H54 (cell line): Measurements from ENCODE around the gene UNC13A.

ENCODE experiments used
- DNase-seq: peaks from one replicate; pipeline ENCODE4 v3.0.0; 2011; ENCODE audit warnings: low spot score, mixed read lengths; ENCODE audit not compliant: insufficient read length
- FAIRE-seq: peaks from 3 replicates; lab custom pipeline; 2011; peaks lifted over from hg19 to GRCh38; lab: Jason Lieb, UNC
- POLR2A ChIP-seq: IDR thresholded peaks from 2 replicates; pipeline ENCODE4 v1.6.1; 2011; ENCODE audit warnings: low read depth, mild to moderate bottlenecking, low read length

UNC13A gene

GRCh38 chr19:17620696-17621095, 67.5 kb downstream of the UNC13A start:
- DNase-seq (no peak), FAIRE-seq (no peak)
- no peak for TF ChIP-seq POLR2A

GRCh38 chr19:17618936-17619335, 69.2 kb downstream of the UNC13A start:
- TF ChIP-seq POLR2A, result no peak
- no peak for DNase-seq
- no peak for FAIRE-seq

- no peak for DNase-seq
- FAIRE-seq, result no peak
- TF ChIP-seq POLR2A, result no peak
These were observed 69.8 kb downstream of the UNC13A start for GRCh38 chr19:17618281-17618903.

GRCh38 chr19:17617807-17618192, 70.4 kb downstream of the UNC13A start:
- TF ChIP-seq POLR2A, result no peak
- no peak for DNase-seq
- FAIRE-seq, result no peak

GRCh38 chr19:17616961-17617806, 71.0 kb downstream of the UNC13A start:
- FAIRE-seq, result no peak
- no peak for TF ChIP-seq POLR2A
- no peak for DNase-seq

GRCh38 chr19:17616686-17616960, 71.5 kb downstream of the UNC13A start:
- DNase-seq (no peak), FAIRE-seq (no peak)
- no peak for TF ChIP-seq POLR2A

- no peak for FAIRE-seq
- no peak for DNase-seq
- TF ChIP-seq POLR2A, result no peak
These were observed 72.1 kb downstream of the UNC13A start for GRCh38 chr19:17615889-17616685.

- DNase-seq (no peak), FAIRE-seq (no peak)
- TF ChIP-seq POLR2A, result no peak
These were observed 73.7 kb downstream of the UNC13A start for GRCh38 chr19:17614476-17614875.

- no peak for TF ChIP-seq POLR2A
- DNase-seq, result no peak
- FAIRE-seq, result no peak
These were observed 76.5 kb downstream of the UNC13A start for GRCh38 chr19:17611462-17612244.

GRCh38 chr19:17610384-17610783, 77.8 kb downstream of the UNC13A start:
- peak; percentile 82 for DNase-seq
- no peak for TF ChIP-seq POLR2A
- no peak for FAIRE-seq

GRCh38 chr19:17607936-17608335, 80.2 kb downstream of the UNC13A start:
- DNase-seq (no peak), FAIRE-seq (no peak)
- no peak for TF ChIP-seq POLR2A

GRCh38 chr19:17606590-17607185, 81.5 kb downstream of the UNC13A start:
- TF ChIP-seq POLR2A, result no peak
- FAIRE-seq (no peak), DNase-seq (no peak)
